Smooth muscle cell (in vitro differentiated cells): ENCODE data around the gene ANK3. TPM values are rescaled to one million over a fixed set of nuclear protein-coding genes. Genes with fewer than 3 reads are reported as not detected.
A peak's percentile ranks its signal among the peaks of the same experiment; 100 is the strongest.

Experiments
- DNase-seq: peaks from one replicate; lab custom pipeline; 2025; ENCODE audit not compliant: unreplicated experiment; lab: John Stamatoyannopoulos, UW
- H2AFZ ChIP-seq: fragments of 200-600 bp; sonication (generic); 2 replicates; pipeline ENCODE4 v1.6.0; 2016; ENCODE audit warnings: antibody characterized with exemption, low read depth, mild to moderate bottlenecking
- H3F3A ChIP-seq: fragments of 200-600 bp; sonication (generic); 2 replicates; pipeline ENCODE4 v1.6.0; 2017; ENCODE audit warnings: antibody characterized with exemption, low read depth
- H3K27ac ChIP-seq: fragments of 200-600 bp; sonication (generic); 2 replicates; pipeline ENCODE4 v1.5.1; 2016; ENCODE audit warnings: low read depth, mild to moderate bottlenecking
- H3K27me3 ChIP-seq: fragments of 200-600 bp; sonication (generic); 2 replicates; pipeline ENCODE4 v1.6.1; 2016; ENCODE audit warnings: low read depth, mild to moderate bottlenecking
- H3K36me3 ChIP-seq: fragments of 200-600 bp; sonication (generic); 2 replicates; pipeline ENCODE4 v1.5.1; 2016; ENCODE audit warnings: low read depth
- H3K4me1 ChIP-seq: fragments of 200-600 bp; sonication (generic); 2 replicates; pipeline ENCODE4 v1.5.1; 2016; ENCODE audit warnings: low read depth
- H3K4me2 ChIP-seq: fragments of 200-600 bp; sonication (generic); 2 replicates; pipeline ENCODE4 v1.6.0; 2016; ENCODE audit warnings: mild to moderate bottlenecking
- H3K4me3 ChIP-seq: fragments of 200-600 bp; sonication (generic); 2 replicates; pipeline ENCODE4 v1.5.1; 2016; ENCODE audit warnings: mild to moderate bottlenecking
- H3K79me2 ChIP-seq: fragments of 200-600 bp; sonication (generic); 2 replicates; pipeline ENCODE4 v1.6.0; 2016; ENCODE audit warnings: low read depth, mild to moderate bottlenecking
- H3K9ac ChIP-seq: fragments of 200-600 bp; sonication (generic); 2 replicates; pipeline ENCODE4 v1.6.0; 2016; ENCODE audit warnings: low read depth
- H3K9me3 ChIP-seq: fragments of 200-600 bp; sonication (generic); replicated peaks from 2 replicates; pipeline ENCODE4 v1.5.1; 2016; ENCODE audit warnings: low read depth
- H4K20me1 ChIP-seq: fragments of 200-600 bp; sonication (generic); 2 replicates; pipeline ENCODE4 v1.6.0; 2016; ENCODE audit warnings: low read depth
- WGBS: methylation state at CpG from one replicate; pipeline ENCODE4 v1.1.7; 2016; ENCODE audit warnings: low lambda C conversion rate; 5-methylcytosine and 5-hydroxymethylcytosine counted together
- polyA plus RNA-seq: library from polyadenylated mRNA; unstranded; fragments of >200 nt; fragmentation: Nextera tagmentation; extraction: Ambion mirVana; gene quantifications from 2 replicates; pipeline ENCODE4 v1.2.1, GENCODE V29; 2016
- total RNA-seq: library from RNA; depleted of rRNA; stranded (reverse); fragments of >200 nt; gene quantifications from 2 replicates; pipeline ENCODE4 v1.2.3, GENCODE V29; 2014
- TF ChIP-seq, protein P1 (sequence below): fragments of 200-600 bp; sonication (generic); IDR thresholded peaks from 2 replicates; pipeline ENCODE4 v1.5.1; 2017; ENCODE audit warnings: borderline replicate concordance, mild to moderate bottlenecking, antibody characterized with exemption; ENCODE audit not compliant: insufficient read depth, poor library complexity, severe bottlenecking

ANK3 gene
- total and polyA plus RNA-seq, 2 experiments from 2014 or later, result 28.2 to 85.5 TPM

DNA sequence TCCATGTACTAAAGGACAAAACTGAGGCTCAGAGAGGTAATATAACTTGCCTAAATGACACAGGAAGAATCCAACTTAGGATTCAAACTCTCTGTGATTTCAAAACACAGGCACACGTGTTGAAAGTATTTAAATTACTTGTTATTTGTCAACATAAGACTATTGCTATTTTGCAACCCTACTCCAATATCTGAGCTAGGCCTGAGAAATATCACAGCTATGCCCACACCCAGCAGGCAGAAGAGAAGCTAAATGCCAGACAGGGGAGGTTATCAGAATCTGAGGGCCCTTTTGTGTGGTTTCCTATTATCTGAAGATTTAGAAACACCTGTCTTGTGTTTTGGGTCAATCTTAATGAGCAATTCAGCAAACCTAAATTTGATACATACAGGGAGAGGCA is 204.3 kb downstream of the ANK3 start:
- 60% methylated on average over 1 of the region's 1 CpG for WGBS
- no peak overlapping the region for H2AFZ ChIP-seq
- no peak for DNase-seq
- H3K9me3 ChIP-seq, result no peaks in the 10 kb centered on the region
- no peak overlapping the region for H3K4me3 ChIP-seq
- no peak overlapping the region for H3K9ac ChIP-seq
- TF ChIP-seq, protein P1, sequence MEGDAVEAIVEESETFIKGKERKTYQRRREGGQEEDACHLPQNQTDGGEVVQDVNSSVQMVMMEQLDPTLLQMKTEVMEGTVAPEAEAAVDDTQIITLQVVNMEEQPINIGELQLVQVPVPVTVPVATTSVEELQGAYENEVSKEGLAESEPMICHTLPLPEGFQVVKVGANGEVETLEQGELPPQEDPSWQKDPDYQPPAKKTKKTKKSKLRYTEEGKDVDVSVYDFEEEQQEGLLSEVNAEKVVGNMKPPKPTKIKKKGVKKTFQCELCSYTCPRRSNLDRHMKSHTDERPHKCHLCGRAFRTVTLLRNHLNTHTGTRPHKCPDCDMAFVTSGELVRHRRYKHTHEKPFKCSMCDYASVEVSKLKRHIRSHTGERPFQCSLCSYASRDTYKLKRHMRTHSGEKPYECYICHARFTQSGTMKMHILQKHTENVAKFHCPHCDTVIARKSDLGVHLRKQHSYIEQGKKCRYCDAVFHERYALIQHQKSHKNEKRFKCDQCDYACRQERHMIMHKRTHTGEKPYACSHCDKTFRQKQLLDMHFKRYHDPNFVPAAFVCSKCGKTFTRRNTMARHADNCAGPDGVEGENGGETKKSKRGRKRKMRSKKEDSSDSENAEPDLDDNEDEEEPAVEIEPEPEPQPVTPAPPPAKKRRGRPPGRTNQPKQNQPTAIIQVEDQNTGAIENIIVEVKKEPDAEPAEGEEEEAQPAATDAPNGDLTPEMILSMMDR, result no peak
- no peak overlapping the region for H3K4me2 ChIP-seq
- no peaks in the 10 kb centered on the region for H4K20me1 ChIP-seq
- no peaks in the 10 kb centered on the region for H3K4me1 ChIP-seq
- peaks cover 5% of the 10 kb centered on the region for H3K36me3 ChIP-seq
- no peak overlapping the region for H3K27ac ChIP-seq
- H3K27me3 ChIP-seq, result no peaks in the 10 kb centered on the region
- no peaks in the 10 kb centered on the region for H3K79me2 ChIP-seq
- H3F3A ChIP-seq, result no peaks in the 10 kb centered on the region

DNA sequence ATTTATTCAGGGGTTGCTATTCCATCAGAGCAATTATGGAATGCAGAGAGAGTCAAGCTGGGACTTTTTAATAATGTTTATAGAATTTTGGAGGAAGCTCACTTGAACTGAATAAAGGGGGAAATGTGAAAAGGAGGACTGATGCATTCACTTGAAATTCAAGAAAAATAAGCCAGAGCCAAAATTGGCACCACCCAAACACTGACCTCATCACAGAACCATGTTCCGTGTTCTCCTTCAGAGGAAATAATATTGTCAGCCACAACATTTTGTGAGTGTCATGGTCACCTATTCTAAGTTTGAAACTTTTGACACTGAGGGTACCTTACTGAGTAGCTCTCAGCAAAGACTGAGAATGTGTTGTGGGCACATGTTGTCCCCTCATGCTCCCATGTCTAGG is 207.0 kb downstream of the ANK3 start:
- H4K20me1 ChIP-seq, result no peaks in the 10 kb centered on the region
- H3K9me3 ChIP-seq, result no peaks in the 10 kb centered on the region
- no peaks in the 10 kb centered on the region for H3K79me2 ChIP-seq
- H3K4me1 ChIP-seq, result no peaks in the 10 kb centered on the region
- no peak overlapping the region for H3K4me2 ChIP-seq
- TF ChIP-seq, protein P1, result no peak
- DNase-seq, result no peak
- H3F3A ChIP-seq, result no peaks in the 10 kb centered on the region
- H3K27me3 ChIP-seq, result no peaks in the 10 kb centered on the region
- H3K36me3 ChIP-seq, result peaks cover 5% of the 10 kb centered on the region
- H2AFZ ChIP-seq, result no peak overlapping the region
- H3K4me3 ChIP-seq, result no peak overlapping the region
- no peak overlapping the region for H3K27ac ChIP-seq
- H3K9ac ChIP-seq, result no peak overlapping the region
- 85% methylated on average over 1 of the region's 1 CpG for WGBS

DNA sequence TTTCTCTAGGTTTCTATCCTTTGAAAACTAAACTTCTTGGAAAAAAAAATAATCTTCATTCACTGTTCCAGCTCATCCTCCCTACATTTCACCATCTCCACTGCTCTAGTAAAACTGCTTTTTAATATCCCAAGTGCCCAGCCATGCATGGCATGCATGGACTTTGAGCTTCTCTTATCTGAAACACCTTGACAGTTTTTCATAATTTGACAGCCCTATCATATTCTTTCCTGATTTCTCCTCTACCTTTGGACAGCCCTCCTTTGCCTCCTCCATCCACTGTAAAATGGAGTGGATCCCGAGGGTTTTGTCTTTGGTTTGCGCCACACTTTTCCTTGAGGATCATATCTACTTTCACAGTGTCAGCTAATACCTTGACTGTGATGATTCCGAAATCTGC is 212.8 kb downstream of the ANK3 start:
- TF ChIP-seq, protein P1, result no peak
- Histone ChIP-seq H3K36me3 (no peaks in the 10 kb centered on the region), H3K9me3 (no peaks in the 10 kb centered on the region), H3K79me2 (no peaks in the 10 kb centered on the region), H3K27me3 (no peaks in the 10 kb centered on the region), H2AFZ (no peak overlapping the region), H4K20me1 (no peaks in the 10 kb centered on the region), H3K27ac (no peak overlapping the region), H3K4me1 (no peaks in the 10 kb centered on the region), H3K4me3 (no peak overlapping the region), H3K4me2 (no peak overlapping the region), H3F3A (no peaks in the 10 kb centered on the region), H3K9ac (no peak overlapping the region)
- no peak for DNase-seq
- WGBS, result 97% methylated on average over 3 of the region's 3 CpGs

DNA sequence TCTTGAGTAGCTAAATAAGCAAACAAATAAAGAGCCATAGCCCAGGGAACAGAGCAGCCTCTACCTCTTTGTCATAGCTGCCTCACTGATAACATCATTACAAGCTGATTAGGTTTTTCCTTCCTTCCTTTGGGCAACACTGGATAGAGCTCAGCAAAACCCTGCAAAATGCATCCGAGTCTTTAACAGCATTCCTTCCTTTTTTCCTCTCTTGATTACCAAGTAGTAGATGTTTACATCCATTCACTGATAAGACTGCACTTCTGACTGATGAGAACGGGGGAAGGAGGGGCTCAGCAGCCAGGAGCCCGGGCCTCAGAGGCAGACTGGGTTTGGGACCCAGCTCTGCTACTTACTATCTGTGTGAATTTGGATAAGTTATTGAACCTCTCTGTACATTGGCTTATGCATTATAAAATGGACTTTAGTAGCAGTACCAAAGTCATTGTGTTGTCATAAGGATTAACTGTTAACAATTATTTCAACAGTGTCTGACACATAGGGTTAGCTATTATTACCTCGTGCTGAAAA is 214.2 kb downstream of the ANK3 start:
- Histone ChIP-seq H3K27me3 (no peaks in the 10 kb centered on the region), H3K4me2 (peak overlapping the region; percentile 21), H3K27ac (peak overlapping the region; percentile 25), H3K9ac (no peak overlapping the region), H3K4me3 (no peak overlapping the region), H3K9me3 (no peaks in the 10 kb centered on the region), H3K36me3 (no peaks in the 10 kb centered on the region), H2AFZ (no peak overlapping the region), H3K4me1 (no peaks in the 10 kb centered on the region), H4K20me1 (no peaks in the 10 kb centered on the region), H3F3A (no peaks in the 10 kb centered on the region), H3K79me2 (no peaks in the 10 kb centered on the region)
- TF ChIP-seq, protein P1, result no peak
- no peak for DNase-seq
- 14% methylated on average over 4 of the region's 4 CpGs for WGBS
